Measurements from ENCODE around the gene HDAC4. TPM values are rescaled to one million over a fixed set of nuclear protein-coding genes. Genes with fewer than 3 reads are reported as not detected.

The HDAC4 gene
- total RNA-seq, 1 experiment from 2014 or later, result 47.6 TPM

- BruUV-seq (replicated peaks), result no TSS peak
- no peaks in the 10 kb centered on the region for H3K27me3 ChIP-seq (ENCODE audit: insufficient read depth, low read length)
- H2AFZ ChIP-seq (ENCODE audit: low read depth, low read length, poor library complexity, severe bottlenecking), result no peak overlapping the region
- no peaks in the 10 kb centered on the region for H3K9me3 ChIP-seq (ENCODE audit: control insufficient read depth in 1 of 2, insufficient read depth in 1 of 2, low read depth in 1 of 2, low read length in 2 of 2)
- no peak overlapping the region for H3K9ac ChIP-seq (ENCODE audit: low read length)
- no peak overlapping the region for H3K27ac ChIP-seq (ENCODE audit: low read depth, low read length)
- intact Hi-C loops (cut with micrococcal nuclease), result no loop called here
- ATAC-seq (no peak), DNase-seq (ENCODE audit: low read depth, low spot score) (no peak)
- ChIA-PET POLR2A (no interaction called here), CTCF (no interaction called here), RAD21 (ENCODE audit: low non-redundant PET in 1 of 2, low total read pairs in 2 of 2, uncharacterized antibody in 2 of 2, unreplicated experiment in 2 of 2) (no interaction called here)
- H3K4me3 ChIP-seq (replicated peaks in 1 of 2; ENCODE audit: low read depth in 1 of 2, low read length in 2 of 2), result no peak overlapping the region
- H3K4me1 ChIP-seq (ENCODE audit: control insufficient read depth in 1 of 2, insufficient read depth in 2 of 2, low read length in 2 of 2), result peaks cover 0 to 13% of the 10 kb centered on the region in 2 experiments; a peak in 1 of 4 replicates
- H3K9me2 ChIP-seq (ENCODE audit: insufficient read depth), result no peaks in the 10 kb centered on the region
- no peaks in the 10 kb centered on the region for H4K20me1 ChIP-seq (ENCODE audit: insufficient read depth)
- peaks cover 0 to 11% of the 10 kb centered on the region in 2 experiments; a peak in 3 of 4 replicates for H3K36me3 ChIP-seq (ENCODE audit: control insufficient read depth in 1 of 2, insufficient read depth in 2 of 2, low read length in 2 of 2)
- no peak overlapping the region for H3K4me2 ChIP-seq (ENCODE audit: low read length)
- H3K79me2 ChIP-seq (ENCODE audit: insufficient read depth, low read length), result no peaks in the 10 kb centered on the region
- TF ChIP-seq EGR1 (IDR thresholded peaks at IDR 0.05; ENCODE audit: low read depth) (no peak), CEBPB (IDR thresholded peaks at IDR 0.05; ENCODE audit: low read depth) (no peak), REST (IDR thresholded peaks at IDR 0.05; ENCODE audit: low read depth) (no peak), EZH2phosphoT487 (IDR thresholded peaks at IDR 0.05; ENCODE audit: borderline replicate concordance) (no peak), RAD21 (IDR thresholded peaks at IDR 0.05; ENCODE audit: low read depth) (no peak), YY1 (IDR thresholded peaks at IDR 0.05; ENCODE audit: extremely low read depth, insufficient replicate concordance, low read depth, low read length) (no peak)
These were observed 254.7 kb downstream of the HDAC4 start for GRCh38 chr2:239146011-239146641.
